GM18517 (cell line): ENCODE measurements around the gene ESPL1.

Experiments
- ATAC-seq: cut with Tn5 transposase; IDR thresholded peaks from one replicate; pipeline ENCODE4 v1.9.1; 2021; ENCODE audit warnings: mild to moderate bottlenecking, moderate library complexity; ENCODE audit not compliant: unreplicated experiment

ESPL1 gene

DNA sequence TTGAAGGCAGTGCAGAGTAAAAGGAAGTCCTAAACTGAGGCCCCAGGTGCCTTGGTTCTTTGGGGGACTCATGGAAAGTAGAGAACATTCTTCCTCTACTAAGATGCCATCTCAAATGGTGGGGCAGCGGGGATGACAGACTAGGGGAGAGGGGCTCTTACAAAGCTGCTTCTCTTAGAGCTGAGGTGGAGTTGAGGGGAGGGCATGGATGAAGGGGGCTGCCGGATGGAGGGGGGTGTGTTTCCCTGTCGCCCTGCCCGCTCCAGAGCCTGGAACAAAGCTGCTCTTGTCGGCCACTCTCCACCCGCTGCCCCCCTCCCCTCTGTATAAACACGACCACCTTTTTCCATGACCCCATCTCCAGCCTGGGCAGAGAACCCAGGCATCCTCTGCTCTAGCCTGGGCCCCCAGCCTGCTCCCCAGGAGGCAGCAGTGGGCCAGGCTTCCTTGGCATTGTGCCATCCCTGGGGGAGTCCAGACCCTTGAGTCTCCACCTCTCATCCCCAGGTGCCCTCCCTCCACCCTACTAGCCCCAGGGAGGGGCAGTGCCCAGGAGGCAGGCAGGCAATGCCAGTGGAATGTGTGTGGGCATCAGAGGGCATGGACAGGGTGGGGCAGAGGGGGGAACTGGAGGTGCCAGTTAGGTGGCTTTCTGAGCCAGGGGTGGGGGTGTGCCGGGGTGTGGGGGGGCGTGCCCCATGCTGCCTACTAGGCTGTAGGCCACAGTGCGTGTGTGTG, 37.8 kb upstream of the ESPL1 start:
- no peak for ATAC-seq

GRCh38 chr12:53231671-53231920, 36.5 kb upstream of the ESPL1 start:
- no peak for ATAC-seq

- no peak for ATAC-seq
Measured at GRCh38 chr12:53231921-53232645, 36.0 kb upstream of the ESPL1 start, which contains the start of gene RARG. TSS of gene RARG (minus strand) at chr12:53232209. CDS start at chr12:53227545, 4,664 bp downstream.

DNA sequence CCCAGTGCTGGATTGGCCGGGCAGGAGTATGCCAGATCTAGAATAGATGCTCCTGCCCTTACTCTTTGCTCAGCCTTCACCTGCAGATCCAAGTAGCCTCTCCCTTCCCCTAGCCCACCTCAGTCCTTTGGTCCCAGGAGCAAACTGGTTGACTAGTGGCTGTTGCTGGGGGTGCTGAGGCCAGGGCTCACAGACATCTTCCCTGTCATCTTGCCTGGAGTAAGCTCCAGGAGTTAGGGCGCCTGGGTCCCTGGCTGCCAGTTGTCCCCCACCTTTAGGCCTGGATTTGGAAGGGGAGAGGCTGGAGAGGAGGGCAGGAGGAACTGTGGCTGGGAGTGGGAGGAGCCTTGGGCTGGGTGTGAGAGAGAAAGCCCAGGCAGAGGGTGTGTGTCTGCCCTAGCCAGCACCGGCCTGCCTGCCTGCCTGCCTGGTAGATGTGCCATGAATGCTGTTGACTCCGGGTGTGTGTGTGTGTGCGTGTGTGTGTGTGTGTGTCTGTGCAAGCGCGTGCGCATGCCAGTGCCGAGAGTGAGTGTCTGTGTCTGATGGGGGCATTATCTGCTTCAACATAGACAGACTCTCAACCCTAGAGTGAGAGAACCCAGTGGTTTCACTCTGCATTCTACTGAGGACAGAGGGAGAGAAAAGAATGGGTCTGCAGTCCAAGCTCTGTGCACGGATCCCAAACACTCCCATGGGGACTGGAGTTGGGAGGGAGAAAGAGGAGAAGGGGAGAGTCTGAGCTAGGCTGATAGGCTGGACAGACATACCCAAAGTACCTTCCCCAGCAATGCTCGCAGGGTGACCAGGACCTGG, 35.2 kb upstream of the ESPL1 start:
- ATAC-seq = no peak

DNA sequence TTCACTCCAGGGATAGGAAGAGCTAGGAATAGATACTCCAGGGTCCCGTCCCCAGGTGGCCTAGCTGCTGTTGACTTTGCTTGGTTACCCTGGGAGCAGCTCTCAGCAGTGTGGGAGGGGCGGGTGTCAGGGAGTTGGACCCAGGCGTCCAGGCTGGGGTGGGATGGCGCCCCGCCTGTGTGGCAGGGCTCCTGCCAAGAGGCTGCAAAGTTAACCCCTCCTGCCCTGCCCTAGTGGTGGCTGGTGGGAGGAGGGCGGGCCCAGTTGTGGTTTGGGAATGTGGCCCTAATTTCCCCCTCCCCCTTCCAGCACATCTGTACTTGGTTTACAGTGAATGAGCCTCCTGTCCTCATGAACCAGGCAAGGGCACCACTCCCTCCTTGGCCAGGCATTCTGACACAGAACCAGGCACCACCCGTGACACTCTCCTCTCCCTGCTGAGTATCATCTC, 34.4 kb upstream of the ESPL1 start:
- no peak for ATAC-seq

DNA sequence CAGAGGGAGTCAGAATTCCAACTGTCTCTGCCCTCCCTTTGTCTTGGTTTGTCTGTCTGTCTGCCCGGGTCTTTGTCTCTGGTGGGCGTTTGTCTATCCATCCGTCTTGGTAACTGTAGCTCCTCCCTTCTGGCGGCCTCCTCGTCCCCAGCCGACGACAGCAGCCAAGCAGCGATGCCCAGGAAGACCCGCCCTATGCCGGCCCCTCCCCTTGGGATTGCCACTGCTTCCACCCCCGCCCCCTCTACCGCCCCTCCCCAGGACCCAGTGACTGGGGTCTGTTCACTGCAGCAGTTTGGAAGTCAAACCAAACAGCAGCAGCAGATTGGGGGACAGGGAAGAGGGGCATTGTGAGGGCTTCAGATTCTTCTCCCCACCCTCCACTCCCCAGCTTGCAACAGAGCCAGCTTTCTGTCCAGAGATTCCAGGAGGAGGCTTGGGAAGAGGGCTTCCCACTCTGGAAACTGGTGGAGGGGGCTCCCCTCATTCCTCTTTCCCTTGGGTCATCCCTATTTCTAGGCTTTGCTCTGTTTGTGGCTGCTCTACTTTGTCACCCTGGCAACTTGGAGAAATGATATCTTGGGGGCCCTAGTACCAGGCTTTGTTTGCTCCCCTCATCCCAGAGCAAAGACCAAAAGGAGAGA, 33.7 kb upstream of the ESPL1 start:
- no peak for ATAC-seq

GRCh38 chr12:53235164-53235563, 32.9 kb upstream of the ESPL1 start:
- no peak for ATAC-seq

DNA sequence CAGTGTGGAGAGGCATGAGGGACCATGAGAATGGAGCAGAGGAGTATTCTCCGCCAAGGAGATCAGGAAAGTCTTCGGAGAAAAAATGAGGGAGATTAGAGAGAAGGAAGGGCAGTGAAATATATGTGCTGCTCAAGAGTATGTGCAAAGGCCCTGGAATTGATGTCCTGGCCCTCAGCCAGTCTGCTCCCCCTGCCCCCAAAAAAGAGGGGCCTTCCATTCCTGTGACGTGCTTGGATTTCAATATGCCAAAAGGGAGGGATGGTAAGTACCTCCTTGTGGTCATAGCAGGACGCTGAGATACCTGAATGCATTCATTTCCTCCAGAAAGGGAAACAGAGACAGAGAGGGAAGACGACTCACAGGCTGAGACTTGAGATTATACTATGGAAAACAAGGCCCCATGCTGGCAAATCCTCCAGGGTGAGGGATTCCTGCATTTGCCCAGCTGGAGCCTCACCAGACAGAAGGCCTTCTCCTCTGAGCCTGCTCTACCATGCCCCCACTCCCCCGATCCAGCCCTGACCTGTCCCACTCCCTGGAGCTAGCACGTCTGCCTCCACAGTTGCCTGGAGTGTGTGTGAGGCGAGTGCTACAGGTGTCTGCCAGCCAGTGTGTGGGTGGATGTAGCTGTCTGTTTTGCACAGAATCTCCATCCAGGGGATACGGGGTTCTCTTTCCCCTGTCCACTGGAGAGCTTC, 32.2 kb upstream of the ESPL1 start:
- no peak for ATAC-seq

GRCh38 chr12:53236443-53237111, 31.5 kb upstream of the ESPL1 start:
- ATAC-seq = no peak

DNA sequence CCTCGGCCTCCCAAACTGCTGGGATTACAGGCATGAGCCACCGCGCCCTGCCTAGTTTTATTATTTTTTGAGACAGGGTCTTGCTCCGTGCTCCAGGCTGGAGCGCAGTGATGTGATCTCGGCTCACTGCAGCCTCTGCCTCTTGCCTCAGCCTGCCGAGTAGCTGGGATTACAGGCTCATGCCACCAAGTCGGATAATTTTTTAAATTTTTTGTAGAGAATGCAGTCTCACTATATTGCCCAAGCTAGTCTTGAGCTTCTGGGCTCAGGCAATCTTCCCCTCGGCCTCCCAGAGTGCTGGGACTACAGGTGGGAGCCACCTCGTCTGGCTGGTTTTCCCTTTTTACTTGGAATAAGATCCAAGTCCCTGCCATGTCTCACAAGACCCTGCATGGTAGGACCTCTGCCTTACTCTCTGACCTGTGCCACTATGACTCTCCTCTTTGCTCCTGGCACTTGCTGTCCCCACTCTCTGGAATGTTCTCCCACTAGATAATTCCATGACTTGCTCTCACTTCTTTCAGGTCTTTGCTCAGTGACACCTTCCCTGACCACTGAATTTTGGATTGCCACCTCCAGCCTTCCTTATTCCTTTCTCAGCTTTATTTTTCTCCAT, 28.3 kb upstream of the ESPL1 start:
- ATAC-seq = no peak

DNA sequence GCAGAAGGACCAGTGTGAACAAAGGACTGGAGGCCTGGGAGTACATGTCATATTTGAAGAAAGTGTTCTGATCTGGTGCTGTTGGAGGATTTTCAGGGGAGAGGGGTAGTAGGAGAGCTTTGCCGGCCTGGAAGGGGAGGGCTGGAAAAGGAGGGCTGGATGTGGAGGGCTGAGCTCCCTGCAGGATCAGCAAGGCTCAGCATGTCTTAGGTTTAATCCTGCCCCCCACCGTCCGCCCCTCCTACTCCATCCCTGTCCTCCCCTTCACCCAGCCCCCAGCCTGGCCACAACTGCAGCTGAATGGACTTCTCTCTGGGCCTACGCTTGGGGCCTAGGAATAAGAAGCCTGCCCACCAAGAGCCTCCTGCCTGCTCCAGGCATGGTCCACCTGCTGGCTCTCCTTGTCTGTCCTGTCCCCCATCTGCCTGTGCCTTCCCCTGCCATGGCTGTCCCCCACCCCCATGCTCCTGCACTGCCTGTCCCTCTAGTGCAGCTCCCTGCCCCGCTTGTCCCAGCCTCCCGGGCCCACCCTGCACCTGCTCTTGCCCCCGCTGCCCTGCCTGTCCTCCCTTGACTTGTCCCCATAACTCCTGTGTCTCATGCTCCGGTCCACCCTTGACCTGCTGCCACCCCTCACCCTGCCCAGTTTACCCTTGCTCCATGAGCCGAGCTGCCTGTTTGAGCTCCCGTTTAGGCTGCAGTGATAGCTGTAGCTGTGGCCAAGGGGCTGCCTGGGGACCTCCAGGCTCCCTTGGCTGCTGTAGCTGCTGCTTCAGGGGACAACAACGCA, 26.3 kb upstream of the ESPL1 start:
- ATAC-seq = no peak

DNA sequence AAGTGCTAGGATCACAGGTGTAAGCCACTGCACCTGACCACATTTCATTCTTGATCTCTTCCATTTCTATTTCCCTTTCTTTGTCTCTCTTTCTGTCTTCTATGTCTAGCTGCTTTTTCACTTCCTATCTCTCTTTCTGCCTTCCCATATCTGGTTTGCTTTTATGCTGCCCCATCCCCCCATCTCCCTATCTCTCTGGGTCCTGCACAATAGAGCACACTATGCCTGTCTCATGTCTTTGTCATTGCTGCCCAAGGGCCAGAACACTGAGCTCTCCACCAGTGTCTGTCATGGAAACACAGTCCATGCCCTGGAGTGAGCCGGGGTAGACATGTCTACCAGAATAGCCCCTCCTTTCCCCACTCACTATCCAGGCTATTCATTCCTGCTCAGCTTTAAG, 23.8 kb upstream of the ESPL1 start:
- no peak for ATAC-seq

GRCh38 chr12:53245286-53245685, 22.8 kb upstream of the ESPL1 start:
- ATAC-seq = no peak

GRCh38 chr12:53251477-53252348, 16.4 kb upstream of the ESPL1 start:
- ATAC-seq = peak; percentile 76

- ATAC-seq = no peak
Measured at GRCh38 chr12:53252349-53252916, 15.7 kb upstream of the ESPL1 start.

DNA sequence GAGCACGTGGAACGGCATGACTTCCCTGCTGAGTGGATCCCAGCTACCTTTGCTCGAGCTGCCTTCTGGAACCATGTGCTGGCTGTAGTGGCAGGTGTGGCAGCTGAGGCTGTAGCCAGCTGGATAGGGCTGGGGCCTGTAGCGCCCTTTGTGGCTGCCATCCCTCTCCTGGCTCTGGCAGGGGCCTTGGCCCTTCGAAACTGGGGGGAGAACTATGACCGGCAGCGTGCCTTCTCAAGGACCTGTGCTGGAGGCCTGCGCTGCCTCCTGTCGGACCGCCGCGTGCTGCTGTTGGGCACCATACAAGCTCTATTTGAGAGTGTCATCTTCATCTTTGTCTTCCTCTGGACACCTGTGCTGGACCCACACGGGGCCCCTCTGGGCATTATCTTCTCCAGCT, 14.8 kb upstream of the ESPL1 start:
- no peak for ATAC-seq

DNA sequence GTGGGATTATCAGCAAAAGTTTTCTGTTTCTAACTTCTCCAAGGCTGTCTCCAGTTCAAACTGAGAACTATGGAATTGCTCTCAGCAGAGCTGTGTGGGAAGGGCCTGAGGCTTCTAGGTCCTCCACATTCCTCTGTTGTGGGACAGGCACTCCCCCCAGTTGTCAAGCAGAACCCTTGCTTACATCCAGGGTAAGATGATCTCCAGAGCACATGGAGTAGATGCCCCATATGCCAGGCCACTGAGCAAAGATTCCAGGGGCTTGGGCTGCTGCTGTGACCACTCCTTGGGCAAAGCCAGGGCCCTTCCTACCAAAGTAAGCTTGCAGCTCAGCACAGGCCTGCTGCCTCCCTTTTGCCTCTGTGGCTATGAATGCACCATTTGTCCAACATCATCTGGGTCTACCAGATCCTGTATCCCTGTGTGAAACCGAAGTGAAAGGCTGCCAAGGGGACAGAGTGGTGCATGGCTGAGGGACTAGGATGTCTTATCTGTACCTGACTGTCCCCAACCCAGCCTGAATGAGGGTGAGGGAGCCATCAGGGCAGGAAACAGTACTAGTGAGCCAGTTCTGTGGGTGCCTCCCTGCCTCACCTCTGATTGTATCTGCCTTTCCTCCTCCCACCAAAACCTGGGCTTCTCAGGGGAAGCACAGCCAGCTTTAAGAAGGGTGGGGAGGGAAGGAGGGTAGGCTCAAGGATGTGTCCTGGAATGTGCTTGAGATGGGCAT, 13.1 kb upstream of the ESPL1 start:
- no peak for ATAC-seq
